ENCODE measurements around the gene DAP. TPM values are rescaled to one million over a fixed set of nuclear protein-coding genes. Genes with fewer than 3 reads are reported as not detected.

DAP gene
- total RNA-seq, 1 experiment from 2014 or later: 95.9 TPM

GRCh38 chr5:10695759-10696543 is 65.1 kb downstream of the DAP start:
- H3K27ac ChIP-seq (ENCODE audit: low read depth, low read length, poor library complexity, severe bottlenecking): no peak overlapping the region
- DNase-seq (ENCODE audit: low spot score): peak; percentile 32
- CTCF ChIA-PET: interaction anchor here (0.7 to 1.0 kb wide), 2 partner anchors 9 to 23 kb away, joined by 3 read pairs; no protein-coding TSS in a partner anchor
- no peaks in the 10 kb centered on the region for H3K27me3 ChIP-seq (replicated peaks; ENCODE audit: insufficient read depth, low read depth, low read length, poor library complexity)
- no peaks in the 10 kb centered on the region for H3K36me3 ChIP-seq (ENCODE audit: insufficient read depth, low read length, poor library complexity, severe bottlenecking)
- peaks cover 21% of the 10 kb centered on the region for H3K4me1 ChIP-seq (ENCODE audit: insufficient read depth, low read length, poor library complexity, severe bottlenecking)
- POLR2A ChIA-PET (ENCODE audit: low non-redundant PET): no interaction called here
- H3K9me3 ChIP-seq (ENCODE audit: low read depth, low read length, poor library complexity, severe bottlenecking): no peaks in the 10 kb centered on the region
- no peak overlapping the region for H3K4me3 ChIP-seq (ENCODE audit: low read depth, low read length, poor library complexity, severe bottlenecking)
- no TSS peak for BruUV-seq (replicated peaks)
- intact Hi-C loops (cut with micrococcal nuclease; ENCODE audit: unreplicated experiment): loop anchor here (5.0 to 10.0 kb wide), 3 partner anchors 166 to 1329 kb away; no protein-coding TSS in a partner anchor
- no peak for TF ChIP-seq EZH2 (IDR thresholded peaks at IDR 0.05; ENCODE audit: borderline replicate concordance, low read depth, low read length, poor library complexity, severe bottlenecking)
- no peak for TF ChIP-seq CTCF (conservative IDR thresholded peaks at IDR 0.05; ENCODE audit: low read depth, low read length)

GRCh38 chr5:10695055-10695649 is 65.9 kb downstream of the DAP start:
- peak; percentile 61 for DNase-seq (ENCODE audit: low spot score)
- ChIA-PET POLR2A (ENCODE audit: low non-redundant PET) (no interaction called here), CTCF (interaction anchor here (1.0 kb wide), 1 partner anchor 23 kb away, joined by 3 read pairs; no protein-coding TSS in a partner anchor)
- Histone ChIP-seq H3K27ac (ENCODE audit: low read depth, low read length, poor library complexity, severe bottlenecking) (no peak overlapping the region), H3K4me3 (ENCODE audit: low read depth, low read length, poor library complexity, severe bottlenecking) (no peak overlapping the region), H3K9me3 (ENCODE audit: low read depth, low read length, poor library complexity, severe bottlenecking) (no peaks in the 10 kb centered on the region), H3K4me1 (ENCODE audit: insufficient read depth, low read length, poor library complexity, severe bottlenecking) (peaks cover 21% of the 10 kb centered on the region), H3K27me3 (replicated peaks; ENCODE audit: insufficient read depth, low read depth, low read length, poor library complexity) (no peaks in the 10 kb centered on the region), H3K36me3 (ENCODE audit: insufficient read depth, low read length, poor library complexity, severe bottlenecking) (no peaks in the 10 kb centered on the region)
- TF ChIP-seq CTCF (conservative IDR thresholded peaks at IDR 0.05; ENCODE audit: low read depth, low read length) (peak; percentile 75), EZH2 (IDR thresholded peaks at IDR 0.05; ENCODE audit: borderline replicate concordance, low read depth, low read length, poor library complexity, severe bottlenecking) (no peak)
- intact Hi-C loops (cut with micrococcal nuclease; ENCODE audit: unreplicated experiment): loop anchor here (5.0 to 10.0 kb wide), 3 partner anchors 167 to 1330 kb away; no protein-coding TSS in a partner anchor
- no TSS peak for BruUV-seq (replicated peaks)

- Histone ChIP-seq H3K4me3 (ENCODE audit: low read depth, low read length, poor library complexity, severe bottlenecking) (no peak overlapping the region), H3K27me3 (replicated peaks; ENCODE audit: insufficient read depth, low read depth, low read length, poor library complexity) (no peaks in the 10 kb centered on the region), H3K27ac (ENCODE audit: low read depth, low read length, poor library complexity, severe bottlenecking) (no peak overlapping the region), H3K9me3 (ENCODE audit: low read depth, low read length, poor library complexity, severe bottlenecking) (no peaks in the 10 kb centered on the region), H3K36me3 (ENCODE audit: insufficient read depth, low read length, poor library complexity, severe bottlenecking) (peaks cover 3% of the 10 kb centered on the region), H3K4me1 (ENCODE audit: insufficient read depth, low read length, poor library complexity, severe bottlenecking) (peaks cover 21% of the 10 kb centered on the region)
- BruUV-seq (replicated peaks): no TSS peak
- ChIA-PET POLR2A (ENCODE audit: low non-redundant PET) (no interaction called here), CTCF (no interaction called here)
- intact Hi-C loops (cut with micrococcal nuclease; ENCODE audit: unreplicated experiment): loop anchor here (10.0 kb wide), 2 partner anchors 293 to 1333 kb away; no protein-coding TSS in a partner anchor
- no peak for DNase-seq (ENCODE audit: low spot score)
- TF ChIP-seq EZH2 (IDR thresholded peaks at IDR 0.05; ENCODE audit: borderline replicate concordance, low read depth, low read length, poor library complexity, severe bottlenecking) (no peak), CTCF (conservative IDR thresholded peaks at IDR 0.05; ENCODE audit: low read depth, low read length) (no peak)
Measured at GRCh38 chr5:10691826-10692785, 68.9 kb downstream of the DAP start.

Measured in A673 (cell line).